IMR-90 (cell line): ENCODE measurements around the gene SHROOM3.

Source experiments
- BHLHE40 ChIP-seq: fragments of 150-350 bp; IDR thresholded peaks from 2 replicates; pipeline ENCODE4 v1.6.1; 2016; ENCODE audit warnings: mild to moderate bottlenecking, low read depth, low read length
- CTCF ChIP-seq: conservative IDR thresholded peaks from 2 replicates; pipeline ENCODE4 v1.5.1; 2012; ENCODE audit warnings: mild to moderate bottlenecking, low read depth, low read length, improper control_type of control experiment
- POLR2A ChIP-seq: IDR thresholded peaks from 2 replicates; pipeline ENCODE4 v1.6.1; 2012; ENCODE audit warnings: mild to moderate bottlenecking, low read depth, low read length
- RAD21 ChIP-seq: IDR thresholded peaks from 2 replicates; pipeline ENCODE4 v1.6.1; 2012; ENCODE audit warnings: low read length, improper control_type of control experiment

GRCh38 chr4:76703123-76703490 lies 268.1 kb downstream of the SHROOM3 start:
- TF ChIP-seq CTCF (no peak), BHLHE40 (no peak), RAD21 (no peak), POLR2A (no peak)
